Osteocyte (in vitro differentiated cells): Measurements from ENCODE around the gene DYNC1H1. TPM values are rescaled to one million over a fixed set of nuclear protein-coding genes. Genes with fewer than 3 reads are reported as not detected.

Source experiments
- DNase-seq: peaks from one replicate; pipeline ENCODE4 v3.0.0; 2021; ENCODE audit warnings: mixed read lengths; ENCODE audit not compliant: unreplicated experiment; ENCODE audit errors: extremely low spot score
- H3K27ac Mint-ChIP-seq: one replicate; pipeline ENCODE4 v1.8.0; 2021; ENCODE audit warnings: mild to moderate bottlenecking, mixed read lengths; ENCODE audit not compliant: unreplicated experiment
- H3K27me3 Mint-ChIP-seq: one replicate; pipeline ENCODE4 v1.8.0; 2021; ENCODE audit warnings: mixed read lengths; ENCODE audit not compliant: unreplicated experiment
- H3K36me3 Mint-ChIP-seq: one replicate; pipeline ENCODE4 v1.8.0; 2021; ENCODE audit warnings: mixed read lengths; ENCODE audit not compliant: unreplicated experiment
- H3K4me1 Mint-ChIP-seq: one replicate; pipeline ENCODE4 v1.8.0; 2021; ENCODE audit warnings: mixed read lengths; ENCODE audit not compliant: unreplicated experiment
- H3K4me3 Mint-ChIP-seq: one replicate; pipeline ENCODE4 v1.8.0; 2021; ENCODE audit warnings: mild to moderate bottlenecking, moderate library complexity, mixed read lengths; ENCODE audit not compliant: unreplicated experiment
- H3K9me3 Mint-ChIP-seq: one replicate; pipeline ENCODE4 v1.8.0; 2021; ENCODE audit warnings: mixed read lengths; ENCODE audit not compliant: unreplicated experiment
- CTCF ChIP-seq: fragments of 200-600 bp; sonication (generic); IDR thresholded peaks from 2 replicates; pipeline ENCODE4 v1.5.0; 2021; ENCODE audit warnings: antibody characterized with exemption, mild to moderate bottlenecking, moderate library complexity
- total RNA-seq: library from RNA; stranded (reverse); gene quantifications from 2 replicates; pipeline ENCODE4 v1.2.1, GENCODE V29; 2021

The DYNC1H1 gene
- total RNA-seq, 1 donor from 2014 or later, result 821 TPM

DNA sequence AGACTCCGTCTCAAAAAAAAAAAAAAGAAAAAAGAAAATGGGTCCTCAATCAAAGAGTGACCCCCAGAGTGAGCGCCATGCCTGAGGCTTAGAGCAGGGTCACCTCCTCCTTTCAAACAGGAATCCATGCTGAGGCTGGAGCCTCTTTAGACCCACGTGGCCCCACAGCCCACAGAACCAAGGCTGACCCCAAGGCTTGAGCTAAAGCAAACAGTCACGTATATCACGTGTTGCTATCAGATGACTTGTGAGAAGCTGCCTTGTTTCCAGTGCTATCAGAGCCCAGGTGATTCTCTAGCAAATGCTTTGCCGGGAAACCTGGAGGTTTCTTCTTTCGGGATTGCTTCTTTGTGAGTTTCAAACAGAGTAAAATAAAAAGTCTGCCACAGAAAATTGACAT lies 31.7 kb upstream of the DYNC1H1 start:
- no peak for TF ChIP-seq CTCF
- H3K9me3 Mint-ChIP-seq, result no peaks in the 10 kb centered on the region
- no peaks in the 10 kb centered on the region for H3K27me3 Mint-ChIP-seq
- H3K36me3 Mint-ChIP-seq, result no peaks in the 10 kb centered on the region
- H3K4me1 Mint-ChIP-seq, result no peaks in the 10 kb centered on the region
- no peak overlapping the region for H3K27ac Mint-ChIP-seq
- DNase-seq, result no peak
- no peak overlapping the region for H3K4me3 Mint-ChIP-seq

DNA sequence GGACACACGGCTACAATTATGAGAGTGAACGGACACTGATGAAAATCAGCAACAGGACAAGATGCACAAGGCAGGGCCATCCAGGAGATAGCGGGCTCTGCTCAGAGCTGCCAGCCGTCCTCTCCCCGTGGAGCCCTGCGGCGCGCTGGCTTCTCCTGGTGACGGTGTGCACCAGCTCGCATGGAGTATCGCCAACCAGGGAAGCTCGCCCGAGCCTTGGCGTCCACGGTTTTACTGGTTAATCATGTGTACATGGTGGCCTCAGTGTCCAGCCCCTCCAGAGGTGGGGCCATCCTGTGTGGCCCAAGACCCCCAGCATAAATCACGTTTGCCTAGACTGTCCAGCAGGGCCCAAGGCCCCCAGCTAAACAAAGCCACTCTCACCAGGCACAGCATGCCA lies 31.2 kb upstream of the DYNC1H1 start:
- Mint-ChIP-seq H3K27ac (no peak overlapping the region), H3K36me3 (no peaks in the 10 kb centered on the region), H3K4me1 (no peaks in the 10 kb centered on the region), H3K4me3 (no peak overlapping the region), H3K27me3 (no peaks in the 10 kb centered on the region), H3K9me3 (no peaks in the 10 kb centered on the region)
- no peak for TF ChIP-seq CTCF
- DNase-seq, result no peak

DNA sequence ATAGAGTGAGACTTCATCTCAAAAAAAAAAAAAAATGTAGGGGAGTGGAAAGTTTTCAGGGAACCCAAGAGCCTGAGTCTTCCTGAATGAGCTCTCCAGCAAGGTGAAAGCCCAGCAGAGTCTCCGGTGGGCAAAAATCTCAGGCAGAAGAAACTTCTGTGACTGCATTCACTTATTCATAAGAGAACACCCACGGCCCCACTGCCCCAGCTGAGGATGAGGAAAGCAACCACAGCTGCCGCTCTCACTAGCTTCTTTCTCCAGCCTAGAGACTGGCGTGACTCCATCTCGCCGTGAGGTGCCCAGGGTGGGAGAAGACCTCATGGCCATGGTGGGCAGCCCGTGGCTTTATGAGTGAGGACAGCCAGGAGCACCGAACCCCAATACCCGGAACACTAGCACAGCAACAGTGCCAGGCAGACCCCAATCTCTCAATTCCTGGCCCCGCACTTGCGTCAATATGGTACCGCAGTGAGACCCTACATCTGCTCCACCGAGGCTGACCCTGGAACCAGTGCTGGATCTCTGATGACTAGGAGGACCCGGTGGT lies 29.7 kb upstream of the DYNC1H1 start:
- no peak overlapping the region for H3K4me3 Mint-ChIP-seq
- no peaks in the 10 kb centered on the region for H3K9me3 Mint-ChIP-seq
- no peak overlapping the region for H3K27ac Mint-ChIP-seq
- no peak for TF ChIP-seq CTCF
- DNase-seq, result no peak
- H3K4me1 Mint-ChIP-seq, result peaks cover 1% of the 10 kb centered on the region
- no peaks in the 10 kb centered on the region for H3K36me3 Mint-ChIP-seq
- H3K27me3 Mint-ChIP-seq, result peaks cover 6% of the 10 kb centered on the region

- H3K27me3 Mint-ChIP-seq, result peaks cover 19% of the 10 kb centered on the region
- DNase-seq, result no peak
- no peak for TF ChIP-seq CTCF
- H3K36me3 Mint-ChIP-seq, result no peaks in the 10 kb centered on the region
- peaks cover 1% of the 10 kb centered on the region for H3K4me1 Mint-ChIP-seq
- no peak overlapping the region for H3K27ac Mint-ChIP-seq
- no peaks in the 10 kb centered on the region for H3K9me3 Mint-ChIP-seq
- no peak overlapping the region for H3K4me3 Mint-ChIP-seq
Measured at GRCh38 chr14:101937926-101938767, 26.2 kb upstream of the DYNC1H1 start.

GRCh38 chr14:101939646-101940170 lies 24.7 kb upstream of the DYNC1H1 start:
- Mint-ChIP-seq H3K4me3 (no peak overlapping the region), H3K36me3 (no peaks in the 10 kb centered on the region), H3K27ac (no peak overlapping the region), H3K27me3 (peaks cover 29% of the 10 kb centered on the region), H3K4me1 (peaks cover 1% of the 10 kb centered on the region), H3K9me3 (no peaks in the 10 kb centered on the region)
- no peak for DNase-seq
- no peak for TF ChIP-seq CTCF
